CD14-positive monocyte (primary cell): Measurements from ENCODE around the gene CLDN5. TPM values are rescaled to one million over a fixed set of nuclear protein-coding genes. Genes with fewer than 3 reads are reported as not detected.
A peak's percentile ranks its signal among the peaks of the same experiment; 100 is the strongest.

Experiments used
- DNase-seq, 3 donors: peaks; one replicate each; pipeline ENCODE4 v3.0.0-alpha.2; 2011 to 2022
- H2AFZ ChIP-seq: 2 replicates; pipeline ENCODE4 v1.6.0; 2012; ENCODE audit warnings: mild to moderate bottlenecking, low read depth, low read length, inconsistent platforms; ENCODE audit not compliant: insufficient read depth, poor library complexity, severe bottlenecking
- H3K27ac ChIP-seq, 2 donors: 1 replicate in 1 of 2; 2 replicates in 1 of 2; pipeline ENCODE4 v1.5.1; 2012 to 2013; ENCODE audit warnings: low read length in 2 of 2, control low read depth in 1 of 2, inconsistent platforms in 1 of 2, low read depth in 1 of 2, mild to moderate bottlenecking in 1 of 2
- H3K27me3 ChIP-seq, 2 donors: one replicate each; pipeline versions ENCODE4 v1.6.0 to v1.6.1; 2011 to 2013; ENCODE audit warnings: low read length in 2 of 2; ENCODE audit not compliant: control insufficient read depth in 2 of 2, insufficient read depth in 2 of 2
- H3K36me3 ChIP-seq, 2 donors: replicated peaks in 1 of 2; 1 replicate in 1 of 2; 2 replicates in 1 of 2; pipeline versions ENCODE4 v1.5.1 to v1.6.1; 2012 to 2013; ENCODE audit warnings: low read length in 2 of 2, control low read depth in 1 of 2, inconsistent platforms in 1 of 2, mild to moderate bottlenecking in 1 of 2; ENCODE audit not compliant: insufficient read depth in 2 of 2, control insufficient read depth in 1 of 2
- H3K4me1 ChIP-seq, 2 donors: 1 replicate in 1 of 2; 2 replicates in 1 of 2; pipeline versions ENCODE4 v1.5.1 to v1.6.1; 2012 to 2013; ENCODE audit warnings: low read length in 2 of 2, control low read depth in 1 of 2, inconsistent platforms in 1 of 2, mild to moderate bottlenecking in 1 of 2, moderate library complexity in 1 of 2; ENCODE audit not compliant: insufficient read depth in 2 of 2, control insufficient read depth in 1 of 2
- H3K4me2 ChIP-seq: replicated peaks from 2 replicates; pipeline ENCODE3; 2012; ENCODE audit warnings: low read length, moderate library complexity, mild to moderate bottlenecking; ENCODE audit not compliant: poor library complexity, severe bottlenecking; ENCODE audit errors: extremely low read depth
- H3K4me3 ChIP-seq, 3 experiments: fragments of 200-600 bp in 1 of 3; sonication (generic) in 1 of 3; replicated peaks in 1 of 3; 1 replicate in 2 of 3; 2 replicates in 1 of 3; pipeline ENCODE4 v1.5.1; 2011 to 2013; ENCODE audit warnings: low read length in 3 of 3, mild to moderate bottlenecking in 3 of 3, control low read depth in 2 of 3, low read depth in 2 of 3, inconsistent platforms in 1 of 3, moderate library complexity in 1 of 3
- H3K79me2 ChIP-seq: 2 replicates; pipeline ENCODE4 v1.6.0; 2012; ENCODE audit warnings: mild to moderate bottlenecking, control low read depth, inconsistent platforms, low read length, moderate library complexity; ENCODE audit not compliant: insufficient read depth
- H3K9ac ChIP-seq: 2 replicates; pipeline ENCODE4 v1.6.0; 2017; ENCODE audit warnings: low read length, mild to moderate bottlenecking; ENCODE audit not compliant: insufficient read depth, poor library complexity, severe bottlenecking
- H3K9me3 ChIP-seq, 2 donors: replicated peaks in 1 of 2; 1 replicate in 1 of 2; 2 replicates in 1 of 2; pipeline versions ENCODE4 v1.5.1 to v1.6.1; 2012 to 2013; ENCODE audit warnings: low read length in 2 of 2, control low read depth in 1 of 2; ENCODE audit not compliant: control insufficient read depth in 1 of 2, insufficient read depth in 1 of 2
- H4K20me1 ChIP-seq: 2 replicates; pipeline ENCODE4 v1.6.0; 2012; ENCODE audit warnings: mild to moderate bottlenecking, low read length, control low read depth, moderate library complexity; ENCODE audit not compliant: insufficient read depth
- H3K27ac Mint-ChIP-seq, 7 donors: one replicate each; pipeline ENCODE4 v1.8.0; 2020; ENCODE audit warnings: mild to moderate bottlenecking in 7 of 7, mixed read lengths in 7 of 7, moderate library complexity in 6 of 7, inconsistent platforms in 2 of 7
- H3K27me3 Mint-ChIP-seq, 3 donors: one replicate each; pipeline ENCODE4 v1.8.0; 2021 to 2022; ENCODE audit warnings: low read depth in 3 of 3, mild to moderate bottlenecking in 3 of 3, mixed read lengths in 3 of 3, moderate library complexity in 3 of 3, inconsistent platforms in 1 of 3
- H3K36me3 Mint-ChIP-seq, 2 donors: one replicate each; pipeline ENCODE4 v1.8.0; 2020; ENCODE audit warnings: mixed read lengths in 2 of 2, inconsistent platforms in 1 of 2, mild to moderate bottlenecking in 1 of 2
- H3K4me1 Mint-ChIP-seq: one replicate; pipeline ENCODE4 v1.8.0; 2020; ENCODE audit warnings: mild to moderate bottlenecking, mixed read lengths
- H3K4me3 Mint-ChIP-seq, 2 donors: one replicate each; pipeline ENCODE4 v1.8.0; 2020; ENCODE audit warnings: mild to moderate bottlenecking in 2 of 2, mixed read lengths in 2 of 2, moderate library complexity in 1 of 2
- H3K9me3 Mint-ChIP-seq, 7 donors: one replicate each; pipeline ENCODE4 v1.8.0; 2020 to 2022; ENCODE audit warnings: mixed read lengths in 7 of 7, mild to moderate bottlenecking in 6 of 7, moderate library complexity in 6 of 7, inconsistent platforms in 2 of 7
- CTCF ChIP-seq: fragments of 200-600 bp; IDR thresholded peaks from one replicate; pipeline ENCODE4 v1.8.0; 2022; ENCODE audit warnings: antibody characterized with exemption, mild to moderate bottlenecking
- WGBS: methylation state at CpG from one replicate; pipeline ENCODE4 v1.1.5; 2013; ENCODE audit warnings: missing lambda C conversion rate; ENCODE audit not compliant: insufficient coverage; 5-methylcytosine and 5-hydroxymethylcytosine counted together
- intact Hi-C, 2 donors: fragments of 100-400 bp; cut with micrococcal nuclease; formaldehyde crosslinking; loops; one replicate each; pipeline versions ENCODE4 v1.15.0 to v1.15.1; 2023
- polyA plus RNA-seq, 3 donors: library from polyadenylated mRNA; depleted of rRNA in 1 of 3; unstranded in 2 of 3; stranded (reverse) in 1 of 3; fragments of 300-500 nt in 2 of 3; fragments of >200 nt in 1 of 3; fragmentation: Illumina TruSeq in 2 of 3; gene quantifications; 1 replicate in 2 of 3; 2 replicates in 1 of 3; pipeline ENCODE4 v1.2.3, GENCODE V29; 2012 to 2021

The CLDN5 gene
- polyA plus RNA-seq, 3 donors: 0.05 to 0.35 (median 0.27) TPM

- Mint-ChIP-seq H3K27ac (peak overlapping the region in 1 of 7 donors; percentile 10), H3K27me3 (no peaks in the 10 kb centered on the region), H3K9me3 (no peaks in the 10 kb centered on the region), H3K4me1 (no peaks in the 10 kb centered on the region), H3K4me3 (no peak overlapping the region), H3K36me3 (peaks cover 31 to 45% of the 10 kb centered on the region in 2 donors)
- intact Hi-C loops: no loop called here
- Histone ChIP-seq H3K4me1 (no peaks in the 10 kb centered on the region), H3K4me3 (no peak overlapping the region), H3K36me3 (peaks cover 4 to 38% of the 10 kb centered on the region in 2 donors), H3K27me3 (no peaks in the 10 kb centered on the region), H3K79me2 (no peaks in the 10 kb centered on the region), H3K9me3 (no peaks in the 10 kb centered on the region), H3K9ac (no peak overlapping the region), H4K20me1 (no peaks in the 10 kb centered on the region), H2AFZ (no peak overlapping the region), H3K27ac (no peak overlapping the region), H3K4me2 (no peak overlapping the region)
- DNase-seq: no peak
- no peak for TF ChIP-seq CTCF
- WGBS: 78% methylated on average over 5 of the region's 10 CpGs
Measured at GRCh38 chr22:19506212-19506611, 18.0 kb downstream of the CLDN5 start.

- Mint-ChIP-seq H3K27ac (no peak overlapping the region), H3K4me1 (no peaks in the 10 kb centered on the region), H3K36me3 (peaks cover 29 to 42% of the 10 kb centered on the region in 2 donors), H3K9me3 (no peaks in the 10 kb centered on the region), H3K27me3 (no peaks in the 10 kb centered on the region), H3K4me3 (no peak overlapping the region)
- no peak for DNase-seq
- H3K4me3 ChIP-seq: no peak overlapping the region
- H4K20me1 ChIP-seq: no peaks in the 10 kb centered on the region
- no peak overlapping the region for H3K27ac ChIP-seq
- no peaks in the 10 kb centered on the region for H3K9me3 ChIP-seq
- WGBS: 56% methylated on average over 5 of the region's 5 CpGs
- no peaks in the 10 kb centered on the region for H3K79me2 ChIP-seq
- H3K9ac ChIP-seq: no peak overlapping the region
- no peaks in the 10 kb centered on the region for H3K27me3 ChIP-seq
- H3K4me1 ChIP-seq: no peaks in the 10 kb centered on the region
- no peak overlapping the region for H3K4me2 ChIP-seq
- peaks cover 4 to 37% of the 10 kb centered on the region in 2 donors for H3K36me3 ChIP-seq
- H2AFZ ChIP-seq: no peak overlapping the region
- TF ChIP-seq CTCF: no peak
- intact Hi-C loops: no loop called here
Measured at GRCh38 chr22:19505735-19506126, 18.5 kb downstream of the CLDN5 start.
